ENCODE measurements around the gene GPR37L1. TPM values are rescaled to one million over a fixed set of nuclear protein-coding genes. Genes with fewer than 3 reads are reported as not detected.

GPR37L1 gene
- total and polyA plus RNA-seq, 9 donors, result 0.02 to 0.34 (median 0.07) TPM

DNA sequence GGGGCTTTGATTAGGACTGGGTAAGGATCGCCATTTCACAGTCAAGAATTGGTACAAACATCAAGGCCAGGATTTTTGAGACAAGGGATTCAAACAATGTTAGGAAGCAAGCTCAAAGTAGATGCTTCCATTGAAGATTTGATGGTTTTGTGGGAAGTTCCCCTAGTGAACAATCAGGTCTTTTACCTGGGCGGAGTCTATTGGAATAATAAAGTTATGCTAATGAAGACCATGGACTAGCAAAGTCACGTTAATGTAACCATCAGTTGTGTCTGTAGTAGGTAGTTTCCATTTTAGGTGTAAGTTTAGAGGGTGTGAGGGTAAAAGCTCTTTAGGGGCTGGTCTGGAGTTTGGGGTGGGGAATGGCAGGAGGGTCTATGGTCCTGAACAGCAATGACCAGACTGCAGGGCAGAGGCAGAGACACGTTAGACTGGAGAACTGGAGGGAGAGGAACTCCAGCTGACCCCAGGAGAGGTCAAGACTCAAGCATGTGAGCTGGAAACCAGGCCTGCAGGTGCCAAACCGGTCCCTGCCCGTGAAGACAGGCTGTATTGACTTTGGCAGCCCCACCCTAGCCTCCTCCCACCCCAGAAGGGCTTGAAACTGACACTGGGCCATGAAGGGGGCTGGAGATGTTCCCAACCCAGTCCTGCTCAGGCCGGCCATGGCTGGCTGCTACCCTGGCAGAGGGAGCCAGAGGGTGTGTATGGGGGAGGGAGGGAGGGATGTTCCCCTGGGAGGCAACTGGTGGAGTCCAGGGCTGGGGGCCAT is 36.0 kb upstream of the GPR37L1 start:
- no peaks in the 10 kb centered on the region for H3K9me3 ChIP-seq (replicated peaks; ENCODE audit: control insufficient read depth, low read depth, low read length)
- H3K36me3 ChIP-seq (ENCODE audit: control insufficient read depth, insufficient read depth, low read length), result no peaks in the 10 kb centered on the region
- peaks cover 9% of the 10 kb centered on the region for H3K4me1 ChIP-seq (ENCODE audit: control insufficient read depth, insufficient read depth, low read length)
- H3K27ac ChIP-seq (ENCODE audit: low read length), result no peak overlapping the region
- no peak for DNase-seq
- H3K4me3 ChIP-seq (ENCODE audit: low read length), result no peak overlapping the region
- 41% methylated on average over 5 of the region's 7 CpGs for WGBS (ENCODE audit: insufficient coverage)
- H3K27me3 ChIP-seq (ENCODE audit: control insufficient read depth, insufficient read depth, low read length), result no peaks in the 10 kb centered on the region

DNA sequence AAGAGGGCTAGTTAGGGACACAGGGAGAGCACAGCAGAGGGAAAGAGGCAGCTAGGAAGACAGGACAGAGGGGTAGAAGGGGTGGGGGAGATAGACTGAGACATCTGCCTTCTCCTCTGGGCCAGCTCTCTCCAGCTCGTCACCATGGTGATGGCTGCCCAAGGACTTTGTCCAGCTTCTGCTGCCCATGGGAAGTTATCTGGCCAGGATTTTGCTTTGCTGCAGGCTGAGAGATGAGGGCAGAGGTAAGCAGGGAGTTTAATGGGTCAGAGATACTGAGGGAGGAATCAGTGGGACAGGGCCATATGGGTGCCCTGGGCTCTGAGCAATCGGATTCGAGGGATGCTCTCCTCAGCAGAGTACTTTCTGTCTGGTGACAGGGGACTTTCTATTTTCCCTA is 34.5 kb upstream of the GPR37L1 start:
- Histone ChIP-seq H3K4me3 (ENCODE audit: low read length) (no peak overlapping the region), H3K4me1 (ENCODE audit: control insufficient read depth, insufficient read depth, low read length) (peaks cover 9% of the 10 kb centered on the region), H3K27me3 (ENCODE audit: control insufficient read depth, insufficient read depth, low read length) (no peaks in the 10 kb centered on the region), H3K9me3 (replicated peaks; ENCODE audit: control insufficient read depth, low read depth, low read length) (no peaks in the 10 kb centered on the region), H3K36me3 (ENCODE audit: control insufficient read depth, insufficient read depth, low read length) (no peaks in the 10 kb centered on the region), H3K27ac (ENCODE audit: low read length) (no peak overlapping the region)
- 43% methylated on average over 1 of the region's 3 CpGs for WGBS (ENCODE audit: insufficient coverage)
- no peak for DNase-seq

DNA sequence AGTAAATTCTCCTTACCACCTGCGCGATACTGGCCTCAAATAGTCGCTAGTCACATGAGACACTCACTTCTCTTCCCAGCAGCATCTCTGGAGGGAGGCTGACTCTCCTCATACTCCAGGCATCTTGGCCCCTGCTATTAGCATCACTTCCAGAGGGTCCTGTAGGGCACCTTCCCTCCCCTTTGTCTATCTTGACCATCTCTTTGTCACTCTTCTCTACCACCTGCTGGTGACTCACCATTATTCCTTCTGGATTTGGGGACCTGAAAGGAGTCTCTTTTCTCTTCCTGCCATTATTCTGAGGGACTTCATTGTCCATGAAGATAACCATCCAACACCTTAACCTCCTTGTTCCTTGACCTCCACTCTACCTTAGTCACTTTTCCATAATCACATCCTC is 31.7 kb upstream of the GPR37L1 start:
- Histone ChIP-seq H3K27ac (ENCODE audit: low read length) (no peak overlapping the region), H3K36me3 (ENCODE audit: control insufficient read depth, insufficient read depth, low read length) (no peaks in the 10 kb centered on the region), H3K27me3 (ENCODE audit: control insufficient read depth, insufficient read depth, low read length) (no peaks in the 10 kb centered on the region), H3K9me3 (replicated peaks; ENCODE audit: control insufficient read depth, low read depth, low read length) (no peaks in the 10 kb centered on the region), H3K4me3 (ENCODE audit: low read length) (no peak overlapping the region), H3K4me1 (ENCODE audit: control insufficient read depth, insufficient read depth, low read length) (peaks cover 2% of the 10 kb centered on the region)
- 85% methylated on average over 3 of the region's 3 CpGs for WGBS (ENCODE audit: insufficient coverage)
- DNase-seq, result no peak

DNA sequence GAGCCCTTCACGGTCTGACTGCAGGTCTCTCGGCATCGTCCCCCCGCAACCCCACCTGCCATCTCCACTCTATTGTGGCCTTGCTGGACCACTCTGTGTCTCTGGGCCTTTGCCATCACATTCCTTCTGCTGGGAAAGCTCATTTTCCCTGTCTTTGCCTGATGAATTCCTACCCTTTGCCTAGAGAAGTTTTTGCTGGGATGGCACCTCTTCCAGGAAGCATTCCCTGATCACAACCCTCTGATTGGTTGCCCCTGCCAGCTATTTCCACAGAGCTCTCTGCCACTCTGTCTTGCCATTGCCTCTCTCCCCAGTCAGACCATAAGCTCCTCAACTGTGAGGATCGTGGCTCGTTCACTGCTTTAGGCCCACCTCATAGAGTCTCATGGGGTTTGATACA is 28.9 kb upstream of the GPR37L1 start:
- H3K36me3 ChIP-seq (ENCODE audit: control insufficient read depth, insufficient read depth, low read length), result no peaks in the 10 kb centered on the region
- no peaks in the 10 kb centered on the region for H3K4me1 ChIP-seq (ENCODE audit: control insufficient read depth, insufficient read depth, low read length)
- no peaks in the 10 kb centered on the region for H3K27me3 ChIP-seq (ENCODE audit: control insufficient read depth, insufficient read depth, low read length)
- no peaks in the 10 kb centered on the region for H3K9me3 ChIP-seq (replicated peaks; ENCODE audit: control insufficient read depth, low read depth, low read length)
- DNase-seq, result no peak
- WGBS (ENCODE audit: insufficient coverage), result 80% methylated on average over 4 of the region's 6 CpGs
- no peak overlapping the region for H3K4me3 ChIP-seq (ENCODE audit: low read length)
- no peak overlapping the region for H3K27ac ChIP-seq (ENCODE audit: low read length)

DNA sequence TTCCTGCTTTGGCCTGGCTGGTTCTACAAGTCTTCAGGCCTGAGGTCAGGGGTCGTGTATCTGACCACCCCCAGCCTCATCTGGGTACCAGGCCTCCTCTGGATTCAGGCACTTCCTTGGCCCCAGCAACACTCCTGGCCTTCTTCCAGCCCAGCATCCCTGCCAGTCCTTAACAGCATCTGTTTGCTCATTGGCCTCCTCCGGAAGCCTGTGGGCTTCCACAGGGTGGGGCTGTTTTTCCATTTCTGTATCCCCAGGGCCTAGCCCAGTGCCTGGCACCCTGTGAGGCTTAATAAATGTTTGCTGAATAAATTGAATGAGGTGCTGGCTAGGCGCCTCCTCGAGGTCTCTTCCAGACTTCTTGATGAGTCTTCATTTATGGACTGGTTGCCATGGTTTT is 21.5 kb upstream of the GPR37L1 start:
- DNase-seq, result no peak
- no peaks in the 10 kb centered on the region for H3K36me3 ChIP-seq (ENCODE audit: control insufficient read depth, insufficient read depth, low read length)
- H3K9me3 ChIP-seq (replicated peaks; ENCODE audit: control insufficient read depth, low read depth, low read length), result no peaks in the 10 kb centered on the region
- H3K4me1 ChIP-seq (ENCODE audit: control insufficient read depth, insufficient read depth, low read length), result no peaks in the 10 kb centered on the region
- WGBS (ENCODE audit: insufficient coverage), result 37% methylated on average over 1 of the region's 4 CpGs
- H3K27ac ChIP-seq (ENCODE audit: low read length), result no peak overlapping the region
- no peaks in the 10 kb centered on the region for H3K27me3 ChIP-seq (ENCODE audit: control insufficient read depth, insufficient read depth, low read length)
- no peak overlapping the region for H3K4me3 ChIP-seq (ENCODE audit: low read length)

DNA sequence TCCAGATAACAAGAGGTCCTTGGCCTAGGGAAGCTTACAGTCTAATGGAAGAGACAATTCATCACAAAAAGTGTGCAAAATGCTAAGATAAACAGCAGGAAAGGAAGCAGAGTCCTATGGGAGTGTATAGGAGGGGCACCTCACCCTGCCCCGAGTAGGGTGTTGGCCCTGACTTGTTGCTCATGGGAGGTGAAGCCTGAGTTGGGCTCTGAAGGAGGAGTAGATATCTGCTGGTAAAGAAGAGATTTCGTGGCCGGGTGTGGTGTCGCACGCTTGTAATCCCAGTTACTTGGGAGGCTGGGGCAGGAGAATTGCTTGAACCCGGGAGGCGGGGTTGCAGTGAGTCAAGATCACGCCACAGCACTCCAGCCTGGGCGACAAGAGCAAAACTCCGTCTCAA is 18.6 kb upstream of the GPR37L1 start:
- H3K4me3 ChIP-seq (ENCODE audit: low read length), result no peak overlapping the region
- DNase-seq, result no peak
- H3K27me3 ChIP-seq (ENCODE audit: control insufficient read depth, insufficient read depth, low read length), result no peaks in the 10 kb centered on the region
- 85% methylated on average over 7 of the region's 10 CpGs for WGBS (ENCODE audit: insufficient coverage)
- H3K9me3 ChIP-seq (replicated peaks; ENCODE audit: control insufficient read depth, low read depth, low read length), result no peaks in the 10 kb centered on the region
- H3K27ac ChIP-seq (ENCODE audit: low read length), result no peak overlapping the region
- peaks cover 2% of the 10 kb centered on the region for H3K4me1 ChIP-seq (ENCODE audit: control insufficient read depth, insufficient read depth, low read length)
- no peaks in the 10 kb centered on the region for H3K36me3 ChIP-seq (ENCODE audit: control insufficient read depth, insufficient read depth, low read length)

DNA sequence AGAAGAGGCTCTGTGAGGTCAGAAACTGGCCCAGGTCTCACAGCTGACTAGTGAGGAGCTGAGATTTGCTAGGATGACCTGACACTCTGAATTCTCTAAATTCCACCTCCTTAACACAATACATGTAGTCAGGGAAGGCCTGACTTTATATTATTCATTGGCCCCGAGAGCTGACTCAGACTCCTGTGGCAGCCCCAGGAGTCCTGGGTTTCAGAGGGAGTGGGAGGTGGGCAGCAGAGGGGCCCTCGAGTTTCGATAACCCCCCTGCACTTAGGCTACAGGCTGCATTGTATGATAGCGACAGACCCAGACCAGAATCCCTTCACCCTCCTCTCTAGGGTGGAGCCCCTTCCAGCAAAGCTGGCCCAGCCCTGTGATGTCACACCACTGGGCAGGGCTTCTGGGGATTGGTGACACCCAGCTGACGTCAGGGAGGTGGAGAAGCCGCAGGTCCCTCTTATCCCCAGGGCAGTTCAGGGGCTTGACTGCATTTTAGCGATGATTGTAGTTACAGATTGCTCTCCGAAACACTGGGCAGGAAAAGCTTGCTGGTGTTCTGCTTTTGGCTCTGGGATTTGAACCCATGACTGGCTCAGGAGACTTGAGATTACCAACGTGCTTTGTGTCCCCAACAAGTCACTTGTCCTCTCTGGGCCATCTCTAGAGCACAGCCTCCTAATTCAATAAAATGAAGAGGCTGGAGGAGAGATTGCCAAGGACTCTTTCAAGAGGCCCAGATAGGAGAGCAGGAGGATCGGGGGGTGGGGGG is 17.0 kb upstream of the GPR37L1 start:
- H3K27me3 ChIP-seq (ENCODE audit: control insufficient read depth, insufficient read depth, low read length), result no peaks in the 10 kb centered on the region
- no peak for DNase-seq
- H3K4me3 ChIP-seq (ENCODE audit: low read length), result no peak overlapping the region
- H3K36me3 ChIP-seq (ENCODE audit: control insufficient read depth, insufficient read depth, low read length), result no peaks in the 10 kb centered on the region
- WGBS (ENCODE audit: insufficient coverage), result 27% methylated on average over 4 of the region's 10 CpGs
- peaks cover 2% of the 10 kb centered on the region for H3K4me1 ChIP-seq (ENCODE audit: control insufficient read depth, insufficient read depth, low read length)
- no peaks in the 10 kb centered on the region for H3K9me3 ChIP-seq (replicated peaks; ENCODE audit: control insufficient read depth, low read depth, low read length)
- H3K27ac ChIP-seq (ENCODE audit: low read length), result no peak overlapping the region

DNA sequence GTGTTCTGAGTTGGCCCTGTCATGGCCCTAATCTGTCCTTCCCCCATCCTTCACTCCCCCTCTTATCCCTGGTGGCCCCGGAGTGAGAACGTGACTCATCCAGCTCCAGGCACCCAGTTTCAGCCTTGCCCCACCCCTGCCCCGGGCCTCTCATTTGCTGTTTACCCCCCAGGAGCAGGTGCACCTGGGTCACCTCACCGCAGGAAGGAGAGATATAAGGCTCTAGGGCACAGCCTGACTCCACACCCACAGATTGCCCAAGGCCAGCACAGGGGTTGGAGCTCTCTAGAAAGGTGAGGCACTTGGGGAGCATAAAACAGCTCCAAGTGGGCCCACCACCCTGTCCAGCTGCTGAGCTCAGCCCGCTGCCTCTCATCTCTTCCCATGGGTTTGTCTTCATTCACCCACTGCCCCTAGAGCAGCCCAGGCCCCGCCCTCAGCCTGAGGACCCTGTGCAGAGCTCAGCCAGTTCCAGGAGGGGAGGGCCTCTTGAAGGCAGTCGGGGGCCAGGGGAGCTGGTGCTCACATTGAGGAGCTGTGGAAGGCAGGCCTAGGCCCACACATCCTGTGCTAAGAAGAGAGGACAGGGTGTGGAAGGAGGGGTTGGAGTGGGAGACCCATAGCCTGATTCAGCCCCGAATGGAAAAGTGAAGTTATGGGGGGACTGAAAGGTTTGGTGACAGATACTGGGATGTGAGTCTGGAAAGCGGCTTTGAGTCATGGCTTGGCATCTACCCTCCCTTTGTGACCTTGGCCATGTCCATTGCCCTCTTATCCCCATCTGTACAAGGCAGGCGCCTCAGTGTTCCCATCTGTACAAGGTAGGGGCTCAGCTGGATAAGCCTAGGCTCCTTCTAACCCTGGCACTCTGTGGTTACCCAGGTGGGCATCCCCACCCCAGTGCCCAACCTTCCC is 16.1 kb upstream of the GPR37L1 start:
- WGBS (ENCODE audit: insufficient coverage), result 74% methylated on average over 8 of the region's 10 CpGs
- H3K27ac ChIP-seq (ENCODE audit: low read length), result no peak overlapping the region
- H3K4me1 ChIP-seq (ENCODE audit: control insufficient read depth, insufficient read depth, low read length), result peaks cover 2% of the 10 kb centered on the region
- H3K27me3 ChIP-seq (ENCODE audit: control insufficient read depth, insufficient read depth, low read length), result no peaks in the 10 kb centered on the region
- no peak overlapping the region for H3K4me3 ChIP-seq (ENCODE audit: low read length)
- H3K9me3 ChIP-seq (replicated peaks; ENCODE audit: control insufficient read depth, low read depth, low read length), result no peaks in the 10 kb centered on the region
- DNase-seq, result no peak
- no peaks in the 10 kb centered on the region for H3K36me3 ChIP-seq (ENCODE audit: control insufficient read depth, insufficient read depth, low read length)

DNA sequence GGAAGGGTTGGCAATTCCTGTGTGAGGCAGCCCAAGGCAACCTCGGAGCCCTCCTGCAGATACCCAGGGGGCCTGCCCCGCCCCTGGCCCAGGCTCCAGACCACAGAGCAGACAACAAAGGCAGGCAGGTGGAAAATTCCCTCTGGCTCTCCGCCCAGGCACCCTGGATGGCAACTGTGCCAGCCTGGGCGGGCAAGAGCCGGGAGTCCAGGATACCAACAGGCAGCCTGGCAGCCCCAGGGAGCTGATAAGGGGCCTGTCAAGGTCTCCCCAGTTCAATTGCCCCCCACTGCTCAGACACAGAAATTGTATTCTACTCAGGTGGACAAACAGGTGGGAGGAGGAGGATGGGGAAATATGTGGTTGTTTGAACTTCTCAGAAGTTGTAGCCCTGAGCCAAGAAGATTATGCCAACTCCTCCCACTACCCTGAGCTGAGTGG is 15.4 kb upstream of the GPR37L1 start:
- no peaks in the 10 kb centered on the region for H3K36me3 ChIP-seq (ENCODE audit: control insufficient read depth, insufficient read depth, low read length)
- no peaks in the 10 kb centered on the region for H3K9me3 ChIP-seq (replicated peaks; ENCODE audit: control insufficient read depth, low read depth, low read length)
- H3K4me3 ChIP-seq (ENCODE audit: low read length), result no peak overlapping the region
- peaks cover 2% of the 10 kb centered on the region for H3K4me1 ChIP-seq (ENCODE audit: control insufficient read depth, insufficient read depth, low read length)
- H3K27ac ChIP-seq (ENCODE audit: low read length), result no peak overlapping the region
- 59% methylated on average over 4 of the region's 5 CpGs for WGBS (ENCODE audit: insufficient coverage)
- DNase-seq, result no peak
- H3K27me3 ChIP-seq (ENCODE audit: control insufficient read depth, insufficient read depth, low read length), result no peaks in the 10 kb centered on the region
